SK-N-SH treated with all-trans-retinoic acid at 6 μM for 48 hours (cell line): Measurements from ENCODE around the gene SMOC1.

Experiments
- ATAC-seq: fragments of 200-7000 bp; cut with Tn5 transposase; 3 replicates; pipeline ENCODE4 v1.9.1; 2020; ENCODE audit warnings: mild to moderate bottlenecking, moderate library complexity
- BACH2 ChIP-seq: fragments of 250-450 bp; sonication (Bioruptor Pico); IDR thresholded peaks from 2 replicates; pipeline ENCODE4 v1.9.0; 2021; ENCODE audit warnings: mild to moderate bottlenecking, borderline replicate concordance
- CSDC2 ChIP-seq: fragments of 250-450 bp; sonication (Bioruptor Pico); IDR thresholded peaks from 2 replicates; pipeline ENCODE4 v1.5.0; 2020; ENCODE audit warnings: mild to moderate bottlenecking, moderate library complexity
- ESRRG ChIP-seq: fragments of 250-450 bp; sonication (Bioruptor Pico); IDR thresholded peaks from 2 replicates; pipeline ENCODE4 v1.6.1; 2021; ENCODE audit warnings: mild to moderate bottlenecking
- GLIS3 ChIP-seq: fragments of 250-450 bp; sonication (Bioruptor Pico); IDR thresholded peaks from 2 replicates; pipeline ENCODE4 v1.5.0; 2020; ENCODE audit warnings: mild to moderate bottlenecking, moderate library complexity
- ISL1 ChIP-seq: fragments of 250-450 bp; sonication (Bioruptor Pico); IDR thresholded peaks from 2 replicates; pipeline ENCODE4 v2.1.2; 2022; ENCODE audit warnings: mild to moderate bottlenecking, moderate library complexity
- OSR1 ChIP-seq: fragments of 250-450 bp; sonication (Bioruptor Pico); IDR thresholded peaks from 2 replicates; pipeline ENCODE4 v1.8.0; 2022; ENCODE audit warnings: moderate library complexity, mild to moderate bottlenecking, inconsistent platforms
- PPARA ChIP-seq: fragments of 250-450 bp; sonication (Bioruptor Pico); IDR thresholded peaks from 2 replicates; pipeline ENCODE4 v1.5.0; 2020; ENCODE audit warnings: mild to moderate bottlenecking, borderline replicate concordance
- RARB ChIP-seq: fragments of 250-450 bp; sonication (Bioruptor Pico); IDR thresholded peaks from 2 replicates; pipeline ENCODE4 v1.8.0; 2021; ENCODE audit warnings: mild to moderate bottlenecking, moderate library complexity
- SNAI2 ChIP-seq: fragments of 250-450 bp; sonication (Bioruptor Pico); IDR thresholded peaks from 2 replicates; pipeline ENCODE4 v1.5.0; 2020; ENCODE audit warnings: mild to moderate bottlenecking, moderate library complexity
- TCF4 ChIP-seq: fragments of 250-450 bp; sonication (Bioruptor Pico); IDR thresholded peaks from 2 replicates; pipeline ENCODE4 v1.8.0; 2021; ENCODE audit warnings: mild to moderate bottlenecking, moderate library complexity, borderline replicate concordance
- TOX ChIP-seq: fragments of 250-450 bp; sonication (Bioruptor Pico); IDR thresholded peaks from 2 replicates; pipeline ENCODE4 v1.8.0; 2021; ENCODE audit warnings: mild to moderate bottlenecking, moderate library complexity, borderline replicate concordance
- ZC3H10 ChIP-seq: fragments of 250-450 bp; sonication (Bioruptor Pico); IDR thresholded peaks from 2 replicates; pipeline ENCODE4 v1.5.1; 2021; ENCODE audit warnings: mild to moderate bottlenecking, moderate library complexity
- ZFP3 ChIP-seq: fragments of 250-450 bp; sonication (Bioruptor Pico); IDR thresholded peaks from 2 replicates; pipeline ENCODE4 v1.5.0; 2020; ENCODE audit warnings: mild to moderate bottlenecking, moderate library complexity
- ZFP30 ChIP-seq: fragments of 450-650 bp; formaldehyde crosslinking; IDR thresholded peaks from 2 replicates; pipeline ENCODE4 v1.5.0; 2022; ENCODE audit warnings: mild to moderate bottlenecking, moderate library complexity
- ZNF565 ChIP-seq: fragments of 450-650 bp; formaldehyde crosslinking; conservative IDR thresholded peaks from 2 replicates; pipeline ENCODE4 v1.5.0; 2020; ENCODE audit warnings: low read depth, mild to moderate bottlenecking, moderate library complexity
- ZNF70 ChIP-seq: fragments of 450-650 bp; formaldehyde crosslinking; IDR thresholded peaks from 2 replicates; pipeline ENCODE4 v1.5.0; 2020; ENCODE audit warnings: mild to moderate bottlenecking, moderate library complexity
- ZNF8 ChIP-seq: fragments of 450-650 bp; formaldehyde crosslinking; IDR thresholded peaks from 2 replicates; pipeline ENCODE4 v1.5.0; 2020; ENCODE audit warnings: mild to moderate bottlenecking, moderate library complexity
- TF ChIP-seq, protein P1 (sequence below): fragments of 250-450 bp; sonication (Bioruptor Pico); IDR thresholded peaks from 2 replicates; pipeline ENCODE4 v1.8.0; 2021; ENCODE audit warnings: low read depth, mild to moderate bottlenecking, moderate library complexity, borderline replicate concordance
- TF ChIP-seq, protein P2 (sequence below): fragments of 250-450 bp; sonication (Bioruptor Pico); IDR thresholded peaks from 2 replicates; pipeline ENCODE4 v1.8.0; 2020; ENCODE audit warnings: mild to moderate bottlenecking, moderate library complexity, borderline replicate concordance
- TF ChIP-seq, protein P3 (sequence below): fragments of 250-450 bp; sonication (Bioruptor Pico); IDR thresholded peaks from 2 replicates; pipeline ENCODE4 v1.5.1; 2020; ENCODE audit warnings: low read depth, mild to moderate bottlenecking, moderate library complexity
- TF ChIP-seq, protein P4 (sequence below): fragments of 250-450 bp; sonication (Bioruptor Pico); IDR thresholded peaks from 2 replicates; pipeline ENCODE4 v1.5.1; 2021; ENCODE audit warnings: mild to moderate bottlenecking, moderate library complexity

The SMOC1 gene

DNA sequence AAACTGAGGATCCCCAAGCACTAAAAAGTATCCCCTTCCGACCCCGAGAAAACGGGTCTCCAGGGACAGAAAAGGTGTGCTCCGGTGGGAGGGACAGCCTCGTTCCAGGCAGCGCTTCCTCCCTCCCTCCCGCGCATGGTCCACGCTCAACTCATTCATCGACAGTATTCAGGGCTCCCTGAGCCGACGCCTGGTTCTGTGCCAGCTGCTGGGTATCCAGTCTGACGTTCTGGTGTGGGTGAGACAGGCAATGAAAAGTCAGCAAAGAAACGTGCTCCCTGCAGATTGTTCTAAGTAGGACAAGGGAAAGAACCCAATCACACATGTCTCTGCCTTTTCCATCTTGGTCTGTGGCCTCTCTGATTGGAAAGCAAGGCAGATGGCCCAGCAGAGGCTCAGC is 19.6 kb upstream of the SMOC1 start:
- no peak for ATAC-seq
- no peak for TF ChIP-seq ZC3H10 (CRISPR knock-in tag)
- no peak for TF ChIP-seq OSR1
- TF ChIP-seq, protein P1, sequence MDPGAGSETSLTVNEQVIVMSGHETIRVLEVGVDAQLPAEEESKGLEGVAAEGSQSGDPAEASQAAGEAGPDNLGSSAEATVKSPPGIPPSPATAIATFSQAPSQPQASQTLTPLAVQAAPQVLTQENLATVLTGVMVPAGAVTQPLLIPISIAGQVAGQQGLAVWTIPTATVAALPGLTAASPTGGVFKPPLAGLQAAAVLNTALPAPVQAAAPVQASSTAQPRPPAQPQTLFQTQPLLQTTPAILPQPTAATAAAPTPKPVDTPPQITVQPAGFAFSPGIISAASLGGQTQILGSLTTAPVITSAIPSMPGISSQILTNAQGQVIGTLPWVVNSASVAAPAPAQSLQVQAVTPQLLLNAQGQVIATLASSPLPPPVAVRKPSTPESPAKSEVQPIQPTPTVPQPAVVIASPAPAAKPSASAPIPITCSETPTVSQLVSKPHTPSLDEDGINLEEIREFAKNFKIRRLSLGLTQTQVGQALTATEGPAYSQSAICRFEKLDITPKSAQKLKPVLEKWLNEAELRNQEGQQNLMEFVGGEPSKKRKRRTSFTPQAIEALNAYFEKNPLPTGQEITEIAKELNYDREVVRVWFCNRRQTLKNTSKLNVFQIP = no peak
- no peak for TF ChIP-seq TOX (CRISPR knock-in tag)
- TF ChIP-seq, protein P2, sequence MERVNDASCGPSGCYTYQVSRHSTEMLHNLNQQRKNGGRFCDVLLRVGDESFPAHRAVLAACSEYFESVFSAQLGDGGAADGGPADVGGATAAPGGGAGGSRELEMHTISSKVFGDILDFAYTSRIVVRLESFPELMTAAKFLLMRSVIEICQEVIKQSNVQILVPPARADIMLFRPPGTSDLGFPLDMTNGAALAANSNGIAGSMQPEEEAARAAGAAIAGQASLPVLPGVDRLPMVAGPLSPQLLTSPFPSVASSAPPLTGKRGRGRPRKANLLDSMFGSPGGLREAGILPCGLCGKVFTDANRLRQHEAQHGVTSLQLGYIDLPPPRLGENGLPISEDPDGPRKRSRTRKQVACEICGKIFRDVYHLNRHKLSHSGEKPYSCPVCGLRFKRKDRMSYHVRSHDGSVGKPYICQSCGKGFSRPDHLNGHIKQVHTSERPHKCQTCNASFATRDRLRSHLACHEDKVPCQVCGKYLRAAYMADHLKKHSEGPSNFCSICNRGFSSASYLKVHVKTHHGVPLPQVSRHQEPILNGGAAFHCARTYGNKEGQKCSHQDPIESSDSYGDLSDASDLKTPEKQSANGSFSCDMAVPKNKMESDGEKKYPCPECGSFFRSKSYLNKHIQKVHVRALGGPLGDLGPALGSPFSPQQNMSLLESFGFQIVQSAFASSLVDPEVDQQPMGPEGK (CRISPR knock-in tag) = no peak
- no peak for TF ChIP-seq ZNF565 (CRISPR knock-in tag)
- no peak for TF ChIP-seq SNAI2 (CRISPR knock-in tag)
- TF ChIP-seq, all 23 proteins: peak for 0

DNA sequence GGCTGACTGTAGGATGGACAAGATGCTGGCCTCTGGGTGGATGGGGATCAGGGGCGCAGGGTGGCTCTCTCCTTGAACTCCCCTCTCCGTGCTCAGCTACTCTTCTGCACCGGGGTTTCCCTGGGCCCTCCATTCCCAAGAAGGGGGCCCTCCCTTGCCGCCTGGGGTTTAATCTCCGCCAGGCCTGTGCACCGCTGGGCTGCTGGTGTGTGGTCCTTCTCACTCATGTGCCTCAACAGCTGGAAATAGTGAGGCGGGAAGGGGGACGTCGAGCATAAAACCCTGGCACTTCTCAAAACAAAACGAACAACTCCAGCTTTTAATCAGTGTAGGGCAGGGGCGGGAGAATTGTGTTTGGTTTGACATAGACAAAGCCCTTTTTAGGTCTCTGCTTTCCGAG is 19.0 kb upstream of the SMOC1 start:
- no peak for ATAC-seq
- no peak for TF ChIP-seq ZC3H10 (CRISPR knock-in tag)
- TF ChIP-seq ZFP30 (CRISPR knock-in tag) = no peak
- TF ChIP-seq SNAI2 (CRISPR knock-in tag) = no peak
- TF ChIP-seq, protein P1 = no peak
- no peak for TF ChIP-seq GLIS3 (CRISPR knock-in tag)
- TF ChIP-seq CSDC2 = no peak
- TF ChIP-seq ZNF8 (CRISPR knock-in tag) = no peak
- no peak for TF ChIP-seq PPARA
- TF ChIP-seq, protein P3, sequence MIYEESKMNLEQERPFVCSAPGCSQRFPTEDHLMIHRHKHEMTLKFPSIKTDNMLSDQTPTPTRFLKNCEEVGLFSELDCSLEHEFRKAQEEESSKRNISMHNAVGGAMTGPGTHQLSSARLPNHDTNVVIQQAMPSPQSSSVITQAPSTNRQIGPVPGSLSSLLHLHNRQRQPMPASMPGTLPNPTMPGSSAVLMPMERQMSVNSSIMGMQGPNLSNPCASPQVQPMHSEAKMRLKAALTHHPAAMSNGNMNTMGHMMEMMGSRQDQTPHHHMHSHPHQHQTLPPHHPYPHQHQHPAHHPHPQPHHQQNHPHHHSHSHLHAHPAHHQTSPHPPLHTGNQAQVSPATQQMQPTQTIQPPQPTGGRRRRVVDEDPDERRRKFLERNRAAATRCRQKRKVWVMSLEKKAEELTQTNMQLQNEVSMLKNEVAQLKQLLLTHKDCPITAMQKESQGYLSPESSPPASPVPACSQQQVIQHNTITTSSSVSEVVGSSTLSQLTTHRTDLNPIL (CRISPR knock-in tag) = no peak
- TF ChIP-seq, protein P2 (CRISPR knock-in tag) = no peak
- TF ChIP-seq, protein P4, sequence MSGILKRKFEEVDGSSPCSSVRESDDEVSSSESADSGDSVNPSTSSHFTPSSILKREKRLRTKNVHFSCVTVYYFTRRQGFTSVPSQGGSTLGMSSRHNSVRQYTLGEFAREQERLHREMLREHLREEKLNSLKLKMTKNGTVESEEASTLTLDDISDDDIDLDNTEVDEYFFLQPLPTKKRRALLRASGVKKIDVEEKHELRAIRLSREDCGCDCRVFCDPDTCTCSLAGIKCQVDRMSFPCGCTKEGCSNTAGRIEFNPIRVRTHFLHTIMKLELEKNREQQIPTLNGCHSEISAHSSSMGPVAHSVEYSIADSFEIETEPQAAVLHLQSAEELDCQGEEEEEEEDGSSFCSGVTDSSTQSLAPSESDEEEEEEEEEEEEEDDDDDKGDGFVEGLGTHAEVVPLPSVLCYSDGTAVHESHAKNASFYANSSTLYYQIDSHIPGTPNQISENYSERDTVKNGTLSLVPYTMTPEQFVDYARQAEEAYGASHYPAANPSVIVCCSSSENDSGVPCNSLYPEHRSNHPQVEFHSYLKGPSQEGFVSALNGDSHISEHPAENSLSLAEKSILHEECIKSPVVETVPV = no peak
- no peak for TF ChIP-seq ESRRG (CRISPR knock-in tag)
- no peak for TF ChIP-seq RARB (CRISPR knock-in tag)
- TF ChIP-seq BACH2 (CRISPR knock-in tag) = no peak

DNA sequence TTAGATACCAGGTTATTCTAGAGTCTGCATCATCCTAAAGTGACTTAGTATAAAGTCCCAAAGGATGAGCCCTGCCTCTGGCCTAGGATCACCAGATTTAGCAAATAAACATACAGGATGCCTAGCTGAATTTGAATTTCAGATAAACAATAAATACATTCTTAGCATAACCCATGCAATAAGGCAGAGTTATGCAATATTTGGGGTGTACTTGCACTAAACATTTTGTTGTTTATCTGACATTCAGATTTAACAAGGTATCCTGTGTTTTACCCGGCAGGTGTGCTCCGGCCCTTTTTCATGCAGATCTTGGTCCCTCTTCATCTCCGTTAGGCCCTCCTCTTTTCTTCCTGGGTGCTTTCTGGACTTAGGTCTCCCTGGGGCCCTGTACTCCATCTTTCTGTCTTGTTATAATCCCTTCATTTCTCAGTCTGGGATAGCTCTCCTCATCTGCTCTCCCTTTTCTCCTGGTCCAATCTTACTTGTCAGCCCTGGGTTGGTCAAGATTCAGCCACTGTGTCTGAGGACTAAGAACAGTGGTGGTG is 18.1 kb upstream of the SMOC1 start:
- TF ChIP-seq RARB (CRISPR knock-in tag) (no peak), OSR1 (no peak), ZFP3 (CRISPR knock-in tag) (no peak), ZNF565 (CRISPR knock-in tag) (no peak), TCF4 (no peak), TOX (CRISPR knock-in tag) (no peak), ZNF70 (CRISPR knock-in tag) (no peak), ZNF8 (CRISPR knock-in tag) (no peak), ZC3H10 (CRISPR knock-in tag) (no peak), ZFP30 (CRISPR knock-in tag) (no peak), ISL1 (no peak), ESRRG (CRISPR knock-in tag) (no peak), PPARA (no peak), CSDC2 (no peak), SNAI2 (CRISPR knock-in tag) (no peak)
- TF ChIP-seq, protein P3 (CRISPR knock-in tag) = no peak
- TF ChIP-seq, protein P1 = no peak
- TF ChIP-seq, protein P2 (CRISPR knock-in tag) = no peak
- TF ChIP-seq, all 23 proteins: peak for 0
- no peak for ATAC-seq
